Middle frontal gyrus (tissue), 1 donor: Measurements from ENCODE around the gene ARHGAP22.

ENCODE experiments used
- DNase-seq: peaks from one replicate; pipeline ENCODE4 v3.0.0-alpha.2; 2015; ENCODE audit warnings: low spot score; ENCODE audit errors: extremely low spot score

ARHGAP22 gene

GRCh38 chr10:48514916-48515315 is 90.0 kb downstream of the ARHGAP22 start:
- no peak for DNase-seq

- DNase-seq, result no peak
These were observed 90.6 kb downstream of the ARHGAP22 start for GRCh38 chr10:48514255-48514654.

- DNase-seq, result no peak
These were observed 92.0 kb downstream of the ARHGAP22 start for GRCh38 chr10:48512861-48513260.

- no peak for DNase-seq
These were observed 93.0 kb downstream of the ARHGAP22 start for GRCh38 chr10:48511875-48512231.

- no peak for DNase-seq
These were observed 93.6 kb downstream of the ARHGAP22 start for GRCh38 chr10:48511066-48511874.

- no peak for DNase-seq
These were observed 94.7 kb downstream of the ARHGAP22 start for GRCh38 chr10:48509974-48510692.

GRCh38 chr10:48508791-48509772 is 95.8 kb downstream of the ARHGAP22 start:
- peak; percentile 32 for DNase-seq

- no peak for DNase-seq
These were observed 96.7 kb downstream of the ARHGAP22 start for GRCh38 chr10:48507933-48508790.

GRCh38 chr10:48507494-48507893 is 97.4 kb downstream of the ARHGAP22 start:
- DNase-seq, result no peak

- DNase-seq, result no peak
These were observed 98.5 kb downstream of the ARHGAP22 start for GRCh38 chr10:48506147-48506917.

- no peak for DNase-seq
These were observed 99.3 kb downstream of the ARHGAP22 start for GRCh38 chr10:48505394-48506112.

- no peak for DNase-seq
These were observed 100.6 kb downstream of the ARHGAP22 start for GRCh38 chr10:48504141-48504885.

GRCh38 chr10:48503293-48503911 is 101.5 kb downstream of the ARHGAP22 start:
- DNase-seq, result no peak

- DNase-seq, result no peak
These were observed 102.1 kb downstream of the ARHGAP22 start for GRCh38 chr10:48502791-48503190.

- DNase-seq, result no peak
These were observed 102.8 kb downstream of the ARHGAP22 start for GRCh38 chr10:48501787-48502771.

GRCh38 chr10:48501226-48501625 is 103.6 kb downstream of the ARHGAP22 start:
- DNase-seq, result no peak

GRCh38 chr10:48500771-48501170 is 104.1 kb downstream of the ARHGAP22 start:
- no peak for DNase-seq
